ENCODE results near the gene ZNF276.

DNA sequence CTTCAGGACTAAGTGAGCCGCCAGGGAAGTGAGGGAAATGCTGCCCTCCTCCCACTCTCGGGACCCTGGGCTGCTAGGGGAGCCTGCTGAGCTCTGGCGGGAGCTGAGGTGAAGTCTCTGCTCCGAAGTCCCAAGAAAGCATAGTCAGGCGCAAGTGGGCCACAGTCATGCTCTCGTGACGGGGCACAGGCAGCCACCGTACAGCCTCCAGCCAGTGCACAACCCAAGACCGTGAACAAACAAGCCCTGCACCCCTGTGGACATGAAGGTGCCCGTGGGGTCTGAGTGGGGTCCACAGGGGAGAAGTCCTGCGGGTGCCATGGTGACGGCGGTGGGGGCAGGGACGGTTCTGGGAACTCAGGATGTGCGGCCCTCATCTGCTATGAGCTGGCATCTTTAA is 24.7 kb downstream of the ZNF276 start:
- TF ChIP-seq, protein P1, sequence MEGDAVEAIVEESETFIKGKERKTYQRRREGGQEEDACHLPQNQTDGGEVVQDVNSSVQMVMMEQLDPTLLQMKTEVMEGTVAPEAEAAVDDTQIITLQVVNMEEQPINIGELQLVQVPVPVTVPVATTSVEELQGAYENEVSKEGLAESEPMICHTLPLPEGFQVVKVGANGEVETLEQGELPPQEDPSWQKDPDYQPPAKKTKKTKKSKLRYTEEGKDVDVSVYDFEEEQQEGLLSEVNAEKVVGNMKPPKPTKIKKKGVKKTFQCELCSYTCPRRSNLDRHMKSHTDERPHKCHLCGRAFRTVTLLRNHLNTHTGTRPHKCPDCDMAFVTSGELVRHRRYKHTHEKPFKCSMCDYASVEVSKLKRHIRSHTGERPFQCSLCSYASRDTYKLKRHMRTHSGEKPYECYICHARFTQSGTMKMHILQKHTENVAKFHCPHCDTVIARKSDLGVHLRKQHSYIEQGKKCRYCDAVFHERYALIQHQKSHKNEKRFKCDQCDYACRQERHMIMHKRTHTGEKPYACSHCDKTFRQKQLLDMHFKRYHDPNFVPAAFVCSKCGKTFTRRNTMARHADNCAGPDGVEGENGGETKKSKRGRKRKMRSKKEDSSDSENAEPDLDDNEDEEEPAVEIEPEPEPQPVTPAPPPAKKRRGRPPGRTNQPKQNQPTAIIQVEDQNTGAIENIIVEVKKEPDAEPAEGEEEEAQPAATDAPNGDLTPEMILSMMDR (conservative IDR thresholded peaks at IDR 0.05; ENCODE audit: low read depth, low read length) = no peak
- no peak for TF ChIP-seq EZH2 (IDR thresholded peaks at IDR 0.05; ENCODE audit: low read length, unreplicated experiment)
- TF ChIP-seq EZH2phosphoT487 (IDR thresholded peaks at IDR 0.05; ENCODE audit: borderline replicate concordance, low read length) = no peak

All from PC-3 (cell line).